B cell (primary cell): ENCODE results near the gene SELENOS. TPM values are rescaled to one million over a fixed set of nuclear protein-coding genes. Genes with fewer than 3 reads are reported as not detected.

Experiments used
- ATAC-seq: fragments of 200-7000 bp; cut with Tn5 transposase; one replicate; pipeline ENCODE4 v1.10.0; 2021; ENCODE audit warnings: low read depth, mild to moderate bottlenecking, moderate number of reproducible peaks, moderate library complexity
- CTCF ChIA-PET: fragments of 350-600 bp; sonication (Branson Sonifier 250); formaldehyde crosslinking; loops from one replicate; lab custom pipeline; 2021; ENCODE audit warnings: antibody characterized with exemption, inconsistent platforms; lab: Charles Lee
- POLR2A ChIA-PET: fragments of 350-600 bp; sonication (Branson Sonifier 250); formaldehyde crosslinking; loops from one replicate; lab custom pipeline; 2021; ENCODE audit warnings: antibody characterized with exemption; lab: Charles Lee
- DNase-seq: peaks from one replicate; pipeline ENCODE4 v3.0.0; 2013
- H2AFZ ChIP-seq: 2 replicates; pipeline ENCODE4 v1.6.1; 2012; ENCODE audit warnings: mild to moderate bottlenecking, low read depth, low read length; ENCODE audit not compliant: insufficient read depth, poor library complexity, severe bottlenecking
- H3K27ac ChIP-seq, 2 donors: 1 replicate in 1 of 2; 2 replicates in 1 of 2; pipeline ENCODE4 v1.5.1; 2012 to 2013; ENCODE audit warnings: low read length in 2 of 2, mild to moderate bottlenecking in 2 of 2, moderate library complexity in 1 of 2
- H3K27me3 ChIP-seq, 4 experiments: fragments of 200-600 bp in 1 of 4; sonication (generic) in 1 of 4; replicated peaks in 1 of 4; 1 replicate in 2 of 4; 2 replicates in 2 of 4; pipeline versions ENCODE4 v1.6.1 to v1.7.0; 2013 to 2016; ENCODE audit warnings: low read length in 3 of 4, mild to moderate bottlenecking in 2 of 4, mixed read lengths in 1 of 4, moderate library complexity in 1 of 4; ENCODE audit not compliant: insufficient read depth in 4 of 4, control insufficient read depth in 3 of 4; ENCODE audit errors: control extremely low read depth in 1 of 4
- H3K36me3 ChIP-seq, 2 experiments: replicated peaks in 1 of 2; 1 replicate in 1 of 2; 2 replicates in 1 of 2; pipeline versions ENCODE4 v1.6.1 to v1.7.1; 2013; ENCODE audit warnings: low read length in 1 of 2; ENCODE audit not compliant: insufficient read depth in 2 of 2, control insufficient read depth in 1 of 2; ENCODE audit errors: control extremely low read depth in 1 of 2, extremely low read depth in 1 of 2
- H3K4me1 ChIP-seq, 2 donors: fragments of 200-600 bp in 1 of 2; sonication (generic) in 1 of 2; 1 replicate in 1 of 2; 2 replicates in 1 of 2; pipeline versions ENCODE4 v1.5.1 to v1.6.1; 2013 to 2017; ENCODE audit warnings: low read length in 2 of 2; ENCODE audit not compliant: control insufficient read depth in 2 of 2, insufficient read depth in 2 of 2
- H3K4me2 ChIP-seq: replicated peaks from 2 replicates; pipeline ENCODE3; 2012; ENCODE audit warnings: mild to moderate bottlenecking, low read depth, low read length; ENCODE audit not compliant: poor library complexity, severe bottlenecking
- H3K4me3 ChIP-seq, 5 experiments: fragments of 200-600 bp in 1 of 5; sonication (generic) in 1 of 5; 1 replicate in 3 of 5; 2 replicates in 2 of 5; pipeline versions ENCODE4 v1.5.1 to v1.7.0; 2011 to 2016; ENCODE audit warnings: low read length in 4 of 5, mild to moderate bottlenecking in 4 of 5, low read depth in 2 of 5, control low read depth in 1 of 5, moderate library complexity in 1 of 5; ENCODE audit not compliant: insufficient read depth in 1 of 5; ENCODE audit errors: control extremely low read depth in 1 of 5, extremely low read depth in 1 of 5
- H3K79me2 ChIP-seq: fragments of 200-600 bp; sonication (generic); one replicate; pipeline ENCODE4 v1.6.0; 2016; ENCODE audit warnings: low read length; ENCODE audit not compliant: control insufficient read depth, insufficient read depth
- H3K9ac ChIP-seq: fragments of 200-600 bp; sonication (generic); 2 replicates; pipeline ENCODE4 v1.6.1; 2017; ENCODE audit warnings: mild to moderate bottlenecking, low read length, moderate library complexity
- H3K9me3 ChIP-seq, 3 donors: one replicate each; pipeline versions ENCODE4 v1.6.1 to v1.7.1; 2013; ENCODE audit warnings: low read length in 2 of 3; ENCODE audit not compliant: control insufficient read depth in 2 of 3, insufficient read depth in 1 of 3; ENCODE audit errors: control extremely low read depth in 1 of 3
- H4K20me1 ChIP-seq: 2 replicates; pipeline ENCODE4 v1.6.0; 2012; ENCODE audit warnings: mild to moderate bottlenecking, low read length; ENCODE audit not compliant: insufficient read depth, control insufficient read depth, poor library complexity, severe bottlenecking
- H3K27ac Mint-ChIP-seq: one replicate; pipeline ENCODE4 v1.8.0; 2021; ENCODE audit warnings: mixed read lengths
- H3K27me3 Mint-ChIP-seq: one replicate; pipeline ENCODE4 v1.8.0; 2021; ENCODE audit warnings: mixed read lengths
- H3K4me1 Mint-ChIP-seq: one replicate; pipeline ENCODE4 v1.8.0; 2021; ENCODE audit warnings: mixed read lengths
- H3K4me3 Mint-ChIP-seq: one replicate; pipeline ENCODE4 v1.8.0; 2021; ENCODE audit warnings: mixed read lengths
- H3K9me3 Mint-ChIP-seq: one replicate; pipeline ENCODE4 v1.8.0; 2022; ENCODE audit warnings: mixed read lengths; ENCODE audit not compliant: insufficient read depth
- EZH2 ChIP-seq: IDR thresholded peaks from 2 replicates; pipeline ENCODE4 v1.6.1; 2012; ENCODE audit warnings: borderline replicate concordance, low read depth, mild to moderate bottlenecking, moderate library complexity, low read length; ENCODE audit not compliant: insufficient read depth, poor library complexity, severe bottlenecking
- WGBS: methylation state at CpG from one replicate; pipeline ENCODE4 v1.1.5; 2013; ENCODE audit warnings: missing lambda C conversion rate; ENCODE audit not compliant: insufficient coverage; 5-methylcytosine and 5-hydroxymethylcytosine counted together
- intact Hi-C: fragments of 100-400 bp; cut with micrococcal nuclease; formaldehyde crosslinking; loops from one replicate; pipeline ENCODE4 v1.10.0; 2022
- polyA plus RNA-seq: library from polyadenylated mRNA; depleted of rRNA; stranded (reverse); fragments of >200 nt; gene quantifications from 2 replicates; pipeline ENCODE4 v1.2.3, GENCODE V29; 2012
- total RNA-seq, 2 donors: library from RNA; stranded (reverse); fragments of 120-200 nt in 1 of 2; gene quantifications; 1 replicate in 1 of 2; 2 replicates in 1 of 2; pipeline versions ENCODE4 v1.2.3 to v1.2.4, GENCODE V29; 2013 to 2022
- TF ChIP-seq, protein P1 (sequence below): fragments of 200-600 bp; IDR thresholded peaks from one replicate; pipeline ENCODE4 v1.8.0; 2022; ENCODE audit warnings: antibody characterized with exemption, mild to moderate bottlenecking

The SELENOS gene
- total and polyA plus RNA-seq, 2 donors (not counting 1 experiment from before 2014, with no cell fraction given), result 14.2 to 26.8 TPM

DNA sequence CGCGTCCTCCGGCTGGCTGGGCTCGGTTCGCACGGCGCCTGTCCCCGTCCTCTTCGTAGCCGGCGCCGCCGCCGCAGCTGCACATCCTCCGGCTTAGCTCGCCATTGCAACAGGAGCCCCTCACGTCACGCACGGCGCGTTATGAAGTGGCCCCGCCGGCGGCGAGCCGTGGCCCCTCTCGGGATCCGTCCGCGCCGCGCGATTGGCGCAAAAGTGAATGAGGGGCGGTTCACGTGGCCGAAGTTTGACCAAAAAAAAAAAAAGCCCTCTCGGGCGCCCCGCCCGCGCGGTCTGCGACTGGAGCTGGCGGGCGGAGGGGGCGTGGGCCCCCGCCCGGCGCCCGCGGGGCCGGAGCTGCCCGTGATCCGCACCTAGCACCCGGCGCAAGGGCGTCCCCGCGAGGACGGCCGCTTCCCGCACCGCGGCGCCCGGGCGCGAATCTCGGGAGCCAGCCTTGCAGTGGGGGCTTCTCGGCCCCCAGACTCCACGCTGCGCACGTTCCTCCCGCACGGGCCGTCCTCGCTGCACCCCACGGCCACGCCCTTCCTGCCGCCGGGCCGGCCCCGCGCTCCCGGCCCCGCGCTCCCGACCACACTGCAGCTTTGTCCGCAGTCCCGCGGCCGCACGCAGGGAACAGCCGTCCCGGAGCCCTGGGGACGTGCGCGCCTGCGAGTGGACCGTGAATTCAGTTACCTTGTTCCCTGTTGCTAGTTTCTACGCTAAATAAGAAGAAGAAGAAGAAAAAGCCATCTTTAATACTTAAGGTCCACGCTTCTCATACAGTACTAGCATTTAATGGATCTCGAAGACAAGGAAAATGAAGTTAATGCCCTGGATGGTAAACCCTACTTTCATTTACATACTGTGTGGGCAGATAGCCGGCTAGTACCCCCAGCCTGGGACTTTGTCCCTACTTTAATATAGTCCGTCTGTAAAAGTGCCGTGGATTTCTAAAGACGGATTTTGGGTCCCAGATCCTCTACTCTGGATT lies 25.2 kb downstream of the SELENOS start, which contains the start of gene CHSY1:
TSS of gene CHSY1 (minus strand) at position 219 of the 991 bp plus-strand sequence. CDS start 592 bp downstream, outside the sequence.
- peak within 1 kb of the TSS; percentile 93 for H3K4me3 Mint-ChIP-seq
- H3K27me3 ChIP-seq, result peaks cover 0 to 4% (median 0%) of the 10 kb centered on the region in 4 experiments
- H3K4me1 Mint-ChIP-seq, result peaks cover 30% of the 10 kb centered on the region
- H3K4me2 ChIP-seq, result peak within 1 kb of the TSS; percentile 96
- H3K9ac ChIP-seq, result peak within 1 kb of the TSS; percentile 75
- 2% methylated on average over 94 of the region's 108 CpGs for WGBS
- H3K36me3 ChIP-seq, result no peaks in the 10 kb centered on the region
- peak; percentile 81 for ATAC-seq
- H3K79me2 ChIP-seq, result peaks cover 50% of the 10 kb centered on the region
- POLR2A ChIA-PET, result interaction anchor here (0.6 to 1.8 kb wide), 8 partner anchors 10 to 472 kb away, joined by 3 to 10 read pairs (median 4); partner anchors contain the start of genes LRRK1, SNRPA1 and TARS3
- no peaks in the 10 kb centered on the region for H3K27me3 Mint-ChIP-seq
- H2AFZ ChIP-seq, result peak within 1 kb of the TSS; percentile 89
- peak within 1 kb of the TSS; percentile 50 to 81 (median 73) for H3K4me3 ChIP-seq
- CTCF ChIA-PET, result interaction anchor here (0.7 to 9.3 kb wide), 12 partner anchors 9 to 334 kb away, joined by 3 to 138 read pairs (median 4); no protein-coding TSS in a partner anchor
- H3K27ac ChIP-seq, result peak within 1 kb of the TSS; percentile 30 to 53
- peaks cover 29 to 31% of the 10 kb centered on the region in 2 donors for H3K4me1 ChIP-seq
- H3K27ac Mint-ChIP-seq, result peak within 1 kb of the TSS; percentile 97
- no peaks in the 10 kb centered on the region for H3K9me3 ChIP-seq
- peaks cover 14% of the 10 kb centered on the region for H4K20me1 ChIP-seq
- peak; percentile 96 for DNase-seq
- intact Hi-C loops, result loop anchor here (1.0 to 2.0 kb wide), 7 partner anchors 10 to 650 kb away; partner anchors contain the start of genes ASB7, LINS1, LRRK1 and SELENOS
- H3K9me3 Mint-ChIP-seq, result no peaks in the 10 kb centered on the region
- TF ChIP-seq, protein P1, sequence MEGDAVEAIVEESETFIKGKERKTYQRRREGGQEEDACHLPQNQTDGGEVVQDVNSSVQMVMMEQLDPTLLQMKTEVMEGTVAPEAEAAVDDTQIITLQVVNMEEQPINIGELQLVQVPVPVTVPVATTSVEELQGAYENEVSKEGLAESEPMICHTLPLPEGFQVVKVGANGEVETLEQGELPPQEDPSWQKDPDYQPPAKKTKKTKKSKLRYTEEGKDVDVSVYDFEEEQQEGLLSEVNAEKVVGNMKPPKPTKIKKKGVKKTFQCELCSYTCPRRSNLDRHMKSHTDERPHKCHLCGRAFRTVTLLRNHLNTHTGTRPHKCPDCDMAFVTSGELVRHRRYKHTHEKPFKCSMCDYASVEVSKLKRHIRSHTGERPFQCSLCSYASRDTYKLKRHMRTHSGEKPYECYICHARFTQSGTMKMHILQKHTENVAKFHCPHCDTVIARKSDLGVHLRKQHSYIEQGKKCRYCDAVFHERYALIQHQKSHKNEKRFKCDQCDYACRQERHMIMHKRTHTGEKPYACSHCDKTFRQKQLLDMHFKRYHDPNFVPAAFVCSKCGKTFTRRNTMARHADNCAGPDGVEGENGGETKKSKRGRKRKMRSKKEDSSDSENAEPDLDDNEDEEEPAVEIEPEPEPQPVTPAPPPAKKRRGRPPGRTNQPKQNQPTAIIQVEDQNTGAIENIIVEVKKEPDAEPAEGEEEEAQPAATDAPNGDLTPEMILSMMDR, result no peak
- TF ChIP-seq EZH2, result no peak
